Stimulated activated CD8-positive, alpha-beta memory T cell treated with anti-CD3 and anti-CD28 coated beads, Interleukin-12 subunit alpha, Interleukin-12 subunit beta, amount 100 ng/mL, for 4 hours (primary cell): ENCODE data around the gene PTPMT1.
"Not testable (repeated sequence)": the region's sequence is repeated elsewhere in the genome, so short reads cannot be mapped to it uniquely, and the experiment has no call there.

Experiments used
- DNase-seq: peaks from one replicate; pipeline ENCODE4 v3.0.0-alpha.2; 2020; ENCODE audit warnings: low read depth

The PTPMT1 gene

GRCh38 chr11:47565340-47566148 is at the start of gene PTPMT1:
PTPMT1 (plus strand) TSS chr11:47565599; CDS start chr11:47565623, 24 bp downstream.
- DNase-seq = peak; percentile 42

- no peak for DNase-seq
These were observed 49.2 kb upstream of the PTPMT1 start for GRCh38 chr11:47516155-47516554.

- no peak for DNase-seq
These were observed 48.2 kb upstream of the PTPMT1 start for GRCh38 chr11:47516984-47517853.

GRCh38 chr11:47518212-47518964 is 47.0 kb upstream of the PTPMT1 start:
- no peak for DNase-seq

- no peak for DNase-seq
These were observed 41.7 kb upstream of the PTPMT1 start for GRCh38 chr11:47523490-47524225.

GRCh38 chr11:47524291-47524874 is 41.0 kb upstream of the PTPMT1 start:
- no peak for DNase-seq

- DNase-seq = not testable (repeated sequence)
These were observed 39.4 kb upstream of the PTPMT1 start for GRCh38 chr11:47526032-47526431.

GRCh38 chr11:47527186-47527585 is 38.2 kb upstream of the PTPMT1 start:
- DNase-seq = no peak

- no peak for DNase-seq
These were observed 35.4 kb upstream of the PTPMT1 start for GRCh38 chr11:47529951-47530350.

GRCh38 chr11:47530721-47531120 is 34.7 kb upstream of the PTPMT1 start:
- not testable (repeated sequence) for DNase-seq

GRCh38 chr11:47531666-47532065 is 33.7 kb upstream of the PTPMT1 start:
- no peak for DNase-seq

GRCh38 chr11:47532597-47533213 is 32.7 kb upstream of the PTPMT1 start:
- DNase-seq = no peak

GRCh38 chr11:47533690-47534151 is 31.7 kb upstream of the PTPMT1 start:
- no peak for DNase-seq

GRCh38 chr11:47534704-47535251 is 30.6 kb upstream of the PTPMT1 start:
- no peak for DNase-seq

GRCh38 chr11:47536915-47537314 is 28.5 kb upstream of the PTPMT1 start:
- no peak for DNase-seq

GRCh38 chr11:47538741-47539565 is 26.4 kb upstream of the PTPMT1 start:
- DNase-seq = no peak

- DNase-seq = no peak
These were observed 25.7 kb upstream of the PTPMT1 start for GRCh38 chr11:47539681-47540039.

GRCh38 chr11:47541070-47541469 is 24.3 kb upstream of the PTPMT1 start:
- no peak for DNase-seq

GRCh38 chr11:47545298-47545697 is 20.1 kb upstream of the PTPMT1 start:
- DNase-seq = no peak
